H1 (cell line): ENCODE measurements around the gene ARAP3. TPM values are rescaled to one million over a fixed set of nuclear protein-coding genes. Genes with fewer than 3 reads are reported as not detected.

ENCODE experiments used
- BCL11A ChIP-seq, 2 experiments: IDR thresholded peaks; one replicate each; pipeline ENCODE4 v1.6.1; 2011; ENCODE audit warnings: low read depth in 2 of 2, low read length in 2 of 2, mild to moderate bottlenecking in 2 of 2
- HDAC6 ChIP-seq: IDR thresholded peaks from one replicate; pipeline ENCODE4 v1.7.1; 2012; ENCODE audit warnings: low read depth, mild to moderate bottlenecking, inconsistent platforms, low read length, moderate library complexity
- polyA plus RNA-seq, 7 experiments: library from polyadenylated mRNA; depleted of rRNA in 3 of 7; stranded (reverse) in 5 of 7; unstranded in 2 of 7; fragments of >200 nt in 5 of 7; fragments of 200-250 nt in 2 of 7; gene quantifications; 1 replicate in 5 of 7; 2 replicates in 1 of 7; 4 replicates in 1 of 7; pipeline versions ENCODE4 v1.2.1 to v1.2.3, GENCODE V29; 2011 to 2013; ENCODE audit warnings: missing spikeins in 2 of 7, mixed read lengths in 2 of 7
- total RNA-seq: library from RNA; stranded (reverse); fragmentation: NEBNext Ultra II Directional; extraction: Animal tissue kit (Norgen Biotek cat#: 25700); gene quantifications from 2 replicates; pipeline ENCODE4 v1.2.1, GENCODE V29; 2021
- TF ChIP-seq, protein P1 (sequence below): IDR thresholded peaks from 2 replicates; pipeline ENCODE4 v1.6.1; 2012; ENCODE audit warnings: low read length, inconsistent platforms

ARAP3 gene
- total and polyA plus RNA-seq, 2 of the 8 experiments (the other 6 are each of a cell fraction or from before 2014, with no cell fraction given): 14.4 to 48.6 TPM

- TF ChIP-seq, protein P1, sequence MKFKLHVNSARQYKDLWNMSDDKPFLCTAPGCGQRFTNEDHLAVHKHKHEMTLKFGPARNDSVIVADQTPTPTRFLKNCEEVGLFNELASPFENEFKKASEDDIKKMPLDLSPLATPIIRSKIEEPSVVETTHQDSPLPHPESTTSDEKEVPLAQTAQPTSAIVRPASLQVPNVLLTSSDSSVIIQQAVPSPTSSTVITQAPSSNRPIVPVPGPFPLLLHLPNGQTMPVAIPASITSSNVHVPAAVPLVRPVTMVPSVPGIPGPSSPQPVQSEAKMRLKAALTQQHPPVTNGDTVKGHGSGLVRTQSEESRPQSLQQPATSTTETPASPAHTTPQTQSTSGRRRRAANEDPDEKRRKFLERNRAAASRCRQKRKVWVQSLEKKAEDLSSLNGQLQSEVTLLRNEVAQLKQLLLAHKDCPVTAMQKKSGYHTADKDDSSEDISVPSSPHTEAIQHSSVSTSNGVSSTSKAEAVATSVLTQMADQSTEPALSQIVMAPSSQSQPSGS: no peak
- TF ChIP-seq BCL11A (IDR thresholded peaks at IDR 0.05; ENCODE audit: low read depth in 2 of 2, low read length in 2 of 2): no peak
- TF ChIP-seq HDAC6: no peak
Observed at GRCh38 chr5:141706121-141706520, 24.1 kb upstream of the ARAP3 start (continued).
